ENCODE data around the gene LDB2.

GRCh38 chr4:16516796-16517439 is 381.5 kb downstream of the LDB2 start:
- no peak for TF ChIP-seq CHD2 (IDR thresholded peaks at IDR 0.05; ENCODE audit: low read length)
- peak in 2 of 3 experiments; percentile 38 to 53; a peak in 3 of 4 replicates for TF ChIP-seq CTCF (IDR thresholded peaks at IDR 0.05; ENCODE audit: control extremely low read depth in 1 of 3, insufficient read depth in 1 of 3, low read depth in 1 of 3, low read length in 3 of 3)
- no peak for TF ChIP-seq GTF2F1 (IDR thresholded peaks at IDR 0.05; ENCODE audit: borderline replicate concordance, low read depth, low read length)
- TF ChIP-seq EP300 (IDR thresholded peaks at IDR 0.05; ENCODE audit: borderline replicate concordance in 1 of 2, low read depth in 2 of 2, low read length in 2 of 2): no peak
- no peak for TF ChIP-seq YY1 (IDR thresholded peaks at IDR 0.05; ENCODE audit: low read depth, low read length)
- no peak for TF ChIP-seq NANOG (IDR thresholded peaks at IDR 0.05; ENCODE audit: insufficient read depth, low read depth, low read length, poor library complexity, severe bottlenecking)
- no peak for TF ChIP-seq SIN3A (conservative IDR thresholded peaks at IDR 0.05 in 1 of 2, IDR thresholded peaks at IDR 0.05 in 1 of 2; ENCODE audit: low read depth in 1 of 2, low read length in 2 of 2)
- TF ChIP-seq CREB1 (IDR thresholded peaks at IDR 0.05): no peak
- no peak for TF ChIP-seq RBBP5 (IDR thresholded peaks at IDR 0.05; ENCODE audit: borderline replicate concordance, low read depth, low read length)
- TF ChIP-seq EZH2 (IDR thresholded peaks at IDR 0.05; ENCODE audit: low read depth, low read length, severe bottlenecking): no peak
- TF ChIP-seq ATF2 (IDR thresholded peaks at IDR 0.05; ENCODE audit: low read length): no peak
- no peak for TF ChIP-seq TAF1 (IDR thresholded peaks at IDR 0.05; ENCODE audit: low read depth, low read length)

Measured in H1 (cell line).